SKM-1 (cell line): ENCODE measurements around the gene DHX58.

Experiments used
- DNase-seq: peaks from one replicate; lab custom pipeline; 2025; ENCODE audit not compliant: unreplicated experiment; lab: John Stamatoyannopoulos, UW

Gene DHX58

GRCh38 chr17:42056635-42057034, 55.9 kb downstream of the DHX58 start:
- DNase-seq, result no peak

- no peak for DNase-seq
These were observed 57.0 kb downstream of the DHX58 start for GRCh38 chr17:42055496-42055895.

- DNase-seq, result no peak
These were observed 57.5 kb downstream of the DHX58 start for GRCh38 chr17:42055027-42055426.

- no peak for DNase-seq
These were observed 58.6 kb downstream of the DHX58 start for GRCh38 chr17:42053731-42054500.

- DNase-seq, result no peak
These were observed 60.1 kb downstream of the DHX58 start for GRCh38 chr17:42052346-42052877.

GRCh38 chr17:42051645-42052044, 60.9 kb downstream of the DHX58 start:
- no peak for DNase-seq
